Thyroid gland (tissue), 4 donors: ENCODE measurements around the gene CRYL1. TPM values are rescaled to one million over a fixed set of nuclear protein-coding genes. Genes with fewer than 3 reads are reported as not detected.

Experiments
- DNase-seq, 2 donors: peaks; one replicate each; pipeline ENCODE4 v3.0.0-alpha.2; 2019
- H3K27ac ChIP-seq, 3 donors: fragments of 200-600 bp; sonication (generic); 1 replicate in 2 of 3; 2 replicates in 1 of 3; pipeline ENCODE4 v1.5.1; 2016 to 2019; ENCODE audit warnings: mild to moderate bottlenecking in 1 of 3, moderate library complexity in 1 of 3
- H3K27me3 ChIP-seq: fragments of 200-600 bp; sonication (generic); one replicate; pipeline ENCODE4 v1.5.1; 2019
- H3K36me3 ChIP-seq, 2 donors: fragments of 200-600 bp; sonication (generic); one replicate each; pipeline ENCODE4 v1.5.1; 2016 to 2019
- H3K4me1 ChIP-seq, 2 donors: fragments of 200-600 bp; sonication (generic); one replicate each; pipeline ENCODE4 v1.5.1; 2017 to 2019
- H3K4me3 ChIP-seq, 3 donors: fragments of 200-600 bp; sonication (generic); replicated peaks in 1 of 3; 1 replicate in 2 of 3; 2 replicates in 1 of 3; pipeline ENCODE4 v1.5.1; 2016; ENCODE audit warnings: mild to moderate bottlenecking in 1 of 3
- H3K9me3 ChIP-seq: fragments of 200-600 bp; sonication (generic); one replicate; pipeline ENCODE4 v1.5.1; 2017
- CTCF ChIP-seq, 6 experiments: fragments of 200-600 bp in 3 of 6; fragments of 450-650 bp in 3 of 6; sonication (generic) in 3 of 6; IDR thresholded peaks; one replicate each; pipeline ENCODE4 v1.5.1; 2016 to 2019; ENCODE audit warnings: antibody characterized with exemption in 6 of 6, mild to moderate bottlenecking in 2 of 6, inconsistent platforms in 1 of 6, moderate library complexity in 1 of 6
- POLR2A ChIP-seq, 2 donors: fragments of 450-650 bp; IDR thresholded peaks; one replicate each; pipeline ENCODE4 v1.6.1; 2017; ENCODE audit warnings: antibody characterized with exemption in 2 of 2, mild to moderate bottlenecking in 2 of 2, moderate library complexity in 1 of 2
- WGBS, 2 donors: methylation state at CpG; one replicate each; pipeline ENCODE4 v1.1.5; 2017; 5-methylcytosine and 5-hydroxymethylcytosine counted together
- intact Hi-C: fragments of 100-400 bp; cut with DNase I; formaldehyde crosslinking; loops from one replicate; pipeline ENCODE4 v1.15.1; 2023
- total RNA-seq, 4 donors: library from RNA; depleted of rRNA; stranded (reverse); fragments of >200 nt; gene quantifications; one replicate each; pipeline ENCODE4 v1.2.3, GENCODE V29; 2016

The CRYL1 gene
- total RNA-seq, 4 donors from 2014 or later = 33.1 to 53.8 (median 46.7) TPM

GRCh38 chr13:20401531-20401930, 124.1 kb downstream of the CRYL1 start:
- Histone ChIP-seq H3K4me1 (no peaks in the 10 kb centered on the region), H3K4me3 (no peak overlapping the region), H3K27ac (no peak overlapping the region), H3K36me3 (peaks cover 0 to 4% of the 10 kb centered on the region in 2 donors), H3K9me3 (no peaks in the 10 kb centered on the region), H3K27me3 (no peaks in the 10 kb centered on the region)
- intact Hi-C loops = no loop called here
- WGBS, 2 donors = 89 to 92% methylated on average over 5 of the region's 5 CpGs
- no peak for TF ChIP-seq CTCF (IDR thresholded peaks at IDR 0.05)
- no peak for TF ChIP-seq POLR2A (IDR thresholded peaks at IDR 0.05)
- no peak for DNase-seq

- no peak overlapping the region for H3K4me3 ChIP-seq
- H3K36me3 ChIP-seq = peaks cover 0 to 4% of the 10 kb centered on the region in 2 donors
- intact Hi-C loops = no loop called here
- DNase-seq = no peak
- TF ChIP-seq POLR2A (IDR thresholded peaks at IDR 0.05) = no peak
- TF ChIP-seq CTCF (IDR thresholded peaks at IDR 0.05) = no peak
- WGBS, 2 donors = 72 to 75% methylated on average over 7 of the region's 7 CpGs
- no peaks in the 10 kb centered on the region for H3K27me3 ChIP-seq
- no peak overlapping the region for H3K27ac ChIP-seq
- no peaks in the 10 kb centered on the region for H3K9me3 ChIP-seq
- H3K4me1 ChIP-seq = no peaks in the 10 kb centered on the region
These were observed 124.9 kb downstream of the CRYL1 start for GRCh38 chr13:20400774-20401173.

- no peak for DNase-seq
- intact Hi-C loops = no loop called here
- Histone ChIP-seq H3K4me1 (no peaks in the 10 kb centered on the region), H3K4me3 (no peak overlapping the region), H3K27ac (no peak overlapping the region), H3K27me3 (no peaks in the 10 kb centered on the region), H3K9me3 (no peaks in the 10 kb centered on the region), H3K36me3 (peaks cover 0 to 4% of the 10 kb centered on the region in 2 donors)
- WGBS, 2 donors = 94 to 95% methylated on average over 4 of the region's 4 CpGs
- no peak for TF ChIP-seq CTCF (IDR thresholded peaks at IDR 0.05)
- TF ChIP-seq POLR2A (IDR thresholded peaks at IDR 0.05) = no peak
These were observed 125.7 kb downstream of the CRYL1 start for GRCh38 chr13:20399961-20400360.

- TF ChIP-seq CTCF (IDR thresholded peaks at IDR 0.05) (no peak), POLR2A (IDR thresholded peaks at IDR 0.05) (no peak)
- Histone ChIP-seq H3K36me3 (peaks cover 0 to 4% of the 10 kb centered on the region in 2 donors), H3K9me3 (no peaks in the 10 kb centered on the region), H3K27me3 (no peaks in the 10 kb centered on the region), H3K4me3 (no peak overlapping the region), H3K4me1 (no peaks in the 10 kb centered on the region), H3K27ac (no peak overlapping the region)
- no peak for DNase-seq
- intact Hi-C loops = no loop called here
- WGBS, 2 donors = 92 to 93% methylated on average over 5 of the region's 5 CpGs
These were observed 126.1 kb downstream of the CRYL1 start for GRCh38 chr13:20399515-20399914.

- no peaks in the 10 kb centered on the region for H3K9me3 ChIP-seq
- H3K27me3 ChIP-seq = no peaks in the 10 kb centered on the region
- no peak for DNase-seq
- intact Hi-C loops = no loop called here
- TF ChIP-seq CTCF (IDR thresholded peaks at IDR 0.05) (no peak), POLR2A (IDR thresholded peaks at IDR 0.05) (no peak)
- no peak overlapping the region for H3K27ac ChIP-seq
- no peaks in the 10 kb centered on the region for H3K4me1 ChIP-seq
- H3K4me3 ChIP-seq = no peak overlapping the region
- no peaks in the 10 kb centered on the region for H3K36me3 ChIP-seq
- 83 to 87% methylated on average over 10 of the region's 10 CpGs for WGBS, 2 donors
These were observed 127.2 kb downstream of the CRYL1 start for GRCh38 chr13:20398459-20398858.
